GM21723 (cell line): Measurements from ENCODE around the gene TMEM203.

Experiments used
- ATAC-seq: cut with Tn5 transposase; IDR thresholded peaks from one replicate; pipeline ENCODE4 v1.9.1; 2021; ENCODE audit warnings: mild to moderate bottlenecking, moderate library complexity; ENCODE audit not compliant: unreplicated experiment

Gene TMEM203

GRCh38 chr9:137230705-137231371, 25.4 kb upstream of the TMEM203 start, which contains the start of gene SLC34A3:
SLC34A3 (plus strand) TSS chr9:137230901; CDS start chr9:137231703, 802 bp downstream.
- no peak for ATAC-seq

- no peak for ATAC-seq
These were observed 24.7 kb upstream of the TMEM203 start for GRCh38 chr9:137229903-137230704.

- no peak for ATAC-seq
These were observed 23.8 kb upstream of the TMEM203 start for GRCh38 chr9:137228968-137229896.

- ATAC-seq, result no peak
These were observed 23.1 kb upstream of the TMEM203 start for GRCh38 chr9:137228506-137228967.

- ATAC-seq, result no peak
These were observed 22.5 kb upstream of the TMEM203 start for GRCh38 chr9:137227853-137228505.

- ATAC-seq, result no peak
These were observed 21.8 kb upstream of the TMEM203 start, which contains the start of gene RNF224 for GRCh38 chr9:137227054-137227852. RNF224 (plus strand) TSS chr9:137227502; CDS start chr9:137228336, 834 bp downstream.

- ATAC-seq, result no peak
These were observed 21.0 kb upstream of the TMEM203 start for GRCh38 chr9:137226338-137227053.

GRCh38 chr9:137225699-137226331, 20.4 kb upstream of the TMEM203 start:
- no peak for ATAC-seq

- ATAC-seq, result no peak
These were observed 19.6 kb upstream of the TMEM203 start, which contains the start of gene CYSRT1 for GRCh38 chr9:137224830-137225694. CYSRT1 (plus strand) TSS chr9:137225174; CDS start chr9:137225622, 448 bp downstream.

GRCh38 chr9:137223078-137223970, 17.9 kb upstream of the TMEM203 start:
- ATAC-seq, result peak; percentile 64

GRCh38 chr9:137222190-137223077, 17.0 kb upstream of the TMEM203 start, which contains the start of gene RNF208:
RNF208 (minus strand) TSS chr9:137222240; CDS start chr9:137221212, 1,028 bp downstream.
- ATAC-seq, result no peak

- ATAC-seq, result no peak
These were observed 16.2 kb upstream of the TMEM203 start for GRCh38 chr9:137221506-137222111.

- ATAC-seq, result no peak
These were observed 15.7 kb upstream of the TMEM203 start for GRCh38 chr9:137221095-137221505.

- ATAC-seq, result no peak
These were observed 15.1 kb upstream of the TMEM203 start for GRCh38 chr9:137220317-137221094.
